ENCODE data around the gene FAM98B. TPM values are rescaled to one million over a fixed set of nuclear protein-coding genes. Genes with fewer than 3 reads are reported as not detected.

Gene FAM98B
- total and polyA plus RNA-seq, 10 donors: 5.7 to 32.3 (median 16.4) TPM

DNA sequence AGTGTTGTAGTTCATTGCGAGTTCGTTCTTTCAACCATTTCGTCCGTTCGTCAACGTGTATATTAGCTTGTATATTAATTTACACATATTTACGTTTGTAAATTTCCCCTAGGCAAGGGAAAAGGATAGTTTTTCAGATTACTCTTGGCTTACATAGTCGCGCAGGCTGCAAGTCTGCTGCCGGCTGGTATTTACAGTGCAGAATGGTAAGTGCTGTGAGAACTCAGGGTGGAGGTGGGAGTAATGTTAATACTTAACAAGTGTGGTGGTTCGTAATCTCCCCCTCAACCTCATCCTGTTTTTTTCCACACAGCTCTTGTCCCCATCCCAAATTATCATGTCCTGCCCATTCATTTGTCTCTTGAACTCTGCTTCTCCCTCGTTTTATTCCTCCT is 766 bp downstream of the FAM98B start:
- intact Hi-C loops (cut with DNase I; ENCODE audit: low total_unique reads): no loop called here
- whole genome bisulfite sequencing, 5 donors: 0 to 1% (median 1%) methylated on average over 12 of the region's 12 CpGs
- peaks cover 0 to 15% (median 0%) of the 10 kb centered on the region in 6 donors for H3K36me3 ChIP-seq
- H3K9me3 ChIP-seq: no peaks in the 10 kb centered on the region
- peaks cover 15 to 35% (median 25%) of the 10 kb centered on the region in 6 donors for H3K4me1 ChIP-seq
- TF ChIP-seq POLR2AphosphoS5 (IDR thresholded peaks at IDR 0.05) (no peak), POLR2A (IDR thresholded peaks at IDR 0.05) (no peak)
- TF ChIP-seq, protein P1, sequence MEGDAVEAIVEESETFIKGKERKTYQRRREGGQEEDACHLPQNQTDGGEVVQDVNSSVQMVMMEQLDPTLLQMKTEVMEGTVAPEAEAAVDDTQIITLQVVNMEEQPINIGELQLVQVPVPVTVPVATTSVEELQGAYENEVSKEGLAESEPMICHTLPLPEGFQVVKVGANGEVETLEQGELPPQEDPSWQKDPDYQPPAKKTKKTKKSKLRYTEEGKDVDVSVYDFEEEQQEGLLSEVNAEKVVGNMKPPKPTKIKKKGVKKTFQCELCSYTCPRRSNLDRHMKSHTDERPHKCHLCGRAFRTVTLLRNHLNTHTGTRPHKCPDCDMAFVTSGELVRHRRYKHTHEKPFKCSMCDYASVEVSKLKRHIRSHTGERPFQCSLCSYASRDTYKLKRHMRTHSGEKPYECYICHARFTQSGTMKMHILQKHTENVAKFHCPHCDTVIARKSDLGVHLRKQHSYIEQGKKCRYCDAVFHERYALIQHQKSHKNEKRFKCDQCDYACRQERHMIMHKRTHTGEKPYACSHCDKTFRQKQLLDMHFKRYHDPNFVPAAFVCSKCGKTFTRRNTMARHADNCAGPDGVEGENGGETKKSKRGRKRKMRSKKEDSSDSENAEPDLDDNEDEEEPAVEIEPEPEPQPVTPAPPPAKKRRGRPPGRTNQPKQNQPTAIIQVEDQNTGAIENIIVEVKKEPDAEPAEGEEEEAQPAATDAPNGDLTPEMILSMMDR (IDR thresholded peaks at IDR 0.05 in 8 of 11, conservative IDR thresholded peaks at IDR 0.05 in 3 of 11): no peak
- peak overlapping the region; percentile 85 to 93 (median 90) for H3K27ac ChIP-seq
- peak overlapping the region; percentile 67 to 94 (median 86) for H3K4me3 ChIP-seq
- no peak for DNase-seq
- no peaks in the 10 kb centered on the region for H3K27me3 ChIP-seq (replicated peaks in 1 of 7)

DNA sequence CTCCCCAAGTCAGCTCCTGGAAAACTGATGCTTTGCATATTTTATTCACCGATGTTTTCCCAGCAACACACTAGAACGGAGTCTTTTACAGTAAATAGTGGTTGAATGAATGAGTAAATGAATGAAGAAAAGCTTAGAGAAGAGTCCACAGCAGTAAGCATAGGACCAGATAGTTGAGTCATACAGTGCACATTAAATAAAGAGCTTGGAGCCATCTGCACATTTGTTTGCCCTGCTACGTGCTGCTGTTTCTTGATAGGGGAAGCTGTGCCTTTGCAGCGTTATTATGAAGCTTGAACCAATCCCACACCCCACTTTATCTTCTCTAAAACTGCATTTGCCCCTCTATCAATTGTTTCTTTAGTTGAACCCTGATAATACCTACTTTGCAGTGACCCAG is 1.2 kb downstream of the FAM98B start:
- Histone ChIP-seq H3K36me3 (peaks cover 0 to 15% (median 0%) of the 10 kb centered on the region in 6 donors), H3K27me3 (replicated peaks in 1 of 7) (no peaks in the 10 kb centered on the region), H3K27ac (peak overlapping the region in 3 of 8 donors; percentile 87 to 93 (median 89)), H3K9me3 (no peaks in the 10 kb centered on the region), H3K4me1 (peaks cover 15 to 35% (median 26%) of the 10 kb centered on the region in 6 donors), H3K4me3 (peak overlapping the region; percentile 67 to 94 (median 86))
- TF ChIP-seq POLR2A (IDR thresholded peaks at IDR 0.05): no peak
- no peak for TF ChIP-seq POLR2AphosphoS5 (IDR thresholded peaks at IDR 0.05)
- TF ChIP-seq, protein P1 (IDR thresholded peaks at IDR 0.05 in 8 of 11, conservative IDR thresholded peaks at IDR 0.05 in 3 of 11): no peak
- intact Hi-C loops (cut with DNase I; ENCODE audit: low total_unique reads): no loop called here
- no peak for DNase-seq
- WGBS, 5 donors: 7 to 10% (median 7%) methylated on average over 4 of the region's 4 CpGs

DNA sequence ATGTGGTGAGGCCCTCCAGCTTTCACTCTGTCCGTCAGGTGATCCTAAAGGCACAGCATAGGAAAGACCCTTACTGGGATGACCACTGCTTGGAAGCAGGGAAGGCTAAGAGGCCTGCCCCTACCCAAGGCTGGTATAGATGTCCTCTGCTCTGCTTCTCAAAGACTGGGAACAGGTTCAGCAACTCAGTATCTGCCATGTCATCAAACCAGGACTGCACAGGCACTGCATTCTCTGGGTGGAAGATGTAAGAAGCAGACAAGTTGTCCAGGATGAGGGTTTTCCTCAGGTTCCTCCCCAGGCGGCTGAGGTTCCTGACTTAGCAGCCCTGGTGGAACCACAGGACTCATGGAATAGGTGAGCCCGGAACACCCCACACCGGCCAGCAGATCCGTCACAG is 4.7 kb downstream of the FAM98B start:
- no peak for DNase-seq
- no peak for TF ChIP-seq POLR2A (IDR thresholded peaks at IDR 0.05)
- TF ChIP-seq, protein P1 (IDR thresholded peaks at IDR 0.05 in 8 of 11, conservative IDR thresholded peaks at IDR 0.05 in 3 of 11): no peak
- no peak for TF ChIP-seq POLR2AphosphoS5 (IDR thresholded peaks at IDR 0.05)
- peaks cover 0 to 15% (median 0%) of the 10 kb centered on the region in 6 donors for H3K36me3 ChIP-seq
- no peak overlapping the region for H3K4me3 ChIP-seq
- no peak overlapping the region for H3K27ac ChIP-seq
- intact Hi-C loops (cut with DNase I; ENCODE audit: low total_unique reads): no loop called here
- H3K27me3 ChIP-seq (replicated peaks in 1 of 7): no peaks in the 10 kb centered on the region
- no peaks in the 10 kb centered on the region for H3K9me3 ChIP-seq
- WGBS, 5 donors: 94 to 100% (median 98%) methylated on average over 5 of the region's 5 CpGs
- H3K4me1 ChIP-seq: peaks cover 14 to 43% (median 29%) of the 10 kb centered on the region in 6 donors

DNA sequence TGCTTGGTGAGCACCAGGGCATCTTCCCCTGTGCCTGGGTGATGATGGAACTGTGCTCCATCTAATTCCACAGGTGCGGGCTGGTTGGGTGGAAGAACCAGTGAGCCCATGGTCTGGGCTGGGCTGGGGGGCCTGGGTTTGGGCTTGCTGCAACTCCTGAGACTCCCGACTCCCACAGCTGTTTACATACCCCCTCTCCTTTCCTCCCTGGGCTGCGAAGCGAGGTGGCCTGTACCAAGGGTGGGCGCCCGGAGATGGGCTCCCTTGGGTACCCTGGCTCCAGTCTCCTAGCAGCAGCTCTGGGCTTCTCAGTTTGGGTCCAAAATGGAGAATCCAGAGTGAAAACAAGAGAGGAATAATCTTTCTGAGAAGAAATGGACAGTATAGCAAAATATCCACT is 5.6 kb downstream of the FAM98B start:
- no peak overlapping the region for H3K27ac ChIP-seq
- H3K27me3 ChIP-seq (replicated peaks in 1 of 7): no peaks in the 10 kb centered on the region
- H3K4me3 ChIP-seq: no peak overlapping the region
- peaks cover 14 to 40% (median 28%) of the 10 kb centered on the region in 6 donors for H3K4me1 ChIP-seq
- no peaks in the 10 kb centered on the region for H3K9me3 ChIP-seq
- 85 to 98% (median 97%) methylated on average over 6 of the region's 6 CpGs for WGBS, 5 donors
- DNase-seq: no peak
- H3K36me3 ChIP-seq: peaks cover 0 to 15% (median 0%) of the 10 kb centered on the region in 6 donors
- intact Hi-C loops (cut with DNase I; ENCODE audit: low total_unique reads): no loop called here
- TF ChIP-seq, protein P1 (IDR thresholded peaks at IDR 0.05 in 8 of 11, conservative IDR thresholded peaks at IDR 0.05 in 3 of 11): no peak
- TF ChIP-seq POLR2AphosphoS5 (IDR thresholded peaks at IDR 0.05) (no peak), POLR2A (IDR thresholded peaks at IDR 0.05) (no peak)

Data from spleen (tissue), 11 donors.